Epithelial cell of proximal tubule (primary cell): ENCODE measurements around the gene KMT2B. TPM values are rescaled to one million over a fixed set of nuclear protein-coding genes. Genes with fewer than 3 reads are reported as not detected.

Experiments used
- DNase-seq: peaks from one replicate; pipeline ENCODE4 v3.0.0-alpha.2; 2011; ENCODE audit warnings: low read depth
- H3K4me3 ChIP-seq: 2 replicates; pipeline ENCODE4 v1.5.1; 2011; ENCODE audit warnings: low read depth, mild to moderate bottlenecking, low read length
- total RNA-seq: library from RNA; depleted of rRNA; stranded (reverse); fragments of >200 nt; gene quantifications from 2 replicates; pipeline ENCODE4 v1.2.3, GENCODE V29; 2015
- TF ChIP-seq, protein P1 (sequence below): conservative IDR thresholded peaks from 2 replicates; pipeline ENCODE4 v1.5.1; 2012; ENCODE audit warnings: low read depth, mild to moderate bottlenecking, low read length

The KMT2B gene
- total RNA-seq, 1 donor from 2014 or later: 20.2 TPM

DNA sequence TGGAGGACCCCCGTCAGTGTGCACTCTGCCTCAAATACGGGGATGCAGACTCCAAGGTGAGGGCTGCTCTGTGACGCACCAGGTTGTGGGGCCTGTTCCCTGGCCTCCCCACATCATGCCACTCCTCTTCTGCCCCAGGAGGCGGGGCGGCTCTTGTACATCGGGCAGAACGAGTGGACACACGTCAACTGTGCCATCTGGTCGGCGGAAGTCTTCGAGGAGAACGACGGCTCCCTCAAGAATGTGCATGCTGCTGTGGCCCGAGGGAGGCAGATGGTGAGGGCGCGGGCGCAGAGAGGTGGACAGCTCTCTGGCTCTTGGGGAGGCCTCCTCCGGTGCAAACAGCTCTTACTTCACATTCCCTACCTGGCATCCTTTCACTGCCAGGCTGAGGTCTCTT, 11.2 kb downstream of the KMT2B start:
- no peak overlapping the region for H3K4me3 ChIP-seq
- TF ChIP-seq, protein P1, sequence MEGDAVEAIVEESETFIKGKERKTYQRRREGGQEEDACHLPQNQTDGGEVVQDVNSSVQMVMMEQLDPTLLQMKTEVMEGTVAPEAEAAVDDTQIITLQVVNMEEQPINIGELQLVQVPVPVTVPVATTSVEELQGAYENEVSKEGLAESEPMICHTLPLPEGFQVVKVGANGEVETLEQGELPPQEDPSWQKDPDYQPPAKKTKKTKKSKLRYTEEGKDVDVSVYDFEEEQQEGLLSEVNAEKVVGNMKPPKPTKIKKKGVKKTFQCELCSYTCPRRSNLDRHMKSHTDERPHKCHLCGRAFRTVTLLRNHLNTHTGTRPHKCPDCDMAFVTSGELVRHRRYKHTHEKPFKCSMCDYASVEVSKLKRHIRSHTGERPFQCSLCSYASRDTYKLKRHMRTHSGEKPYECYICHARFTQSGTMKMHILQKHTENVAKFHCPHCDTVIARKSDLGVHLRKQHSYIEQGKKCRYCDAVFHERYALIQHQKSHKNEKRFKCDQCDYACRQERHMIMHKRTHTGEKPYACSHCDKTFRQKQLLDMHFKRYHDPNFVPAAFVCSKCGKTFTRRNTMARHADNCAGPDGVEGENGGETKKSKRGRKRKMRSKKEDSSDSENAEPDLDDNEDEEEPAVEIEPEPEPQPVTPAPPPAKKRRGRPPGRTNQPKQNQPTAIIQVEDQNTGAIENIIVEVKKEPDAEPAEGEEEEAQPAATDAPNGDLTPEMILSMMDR: no peak
- no peak for DNase-seq

DNA sequence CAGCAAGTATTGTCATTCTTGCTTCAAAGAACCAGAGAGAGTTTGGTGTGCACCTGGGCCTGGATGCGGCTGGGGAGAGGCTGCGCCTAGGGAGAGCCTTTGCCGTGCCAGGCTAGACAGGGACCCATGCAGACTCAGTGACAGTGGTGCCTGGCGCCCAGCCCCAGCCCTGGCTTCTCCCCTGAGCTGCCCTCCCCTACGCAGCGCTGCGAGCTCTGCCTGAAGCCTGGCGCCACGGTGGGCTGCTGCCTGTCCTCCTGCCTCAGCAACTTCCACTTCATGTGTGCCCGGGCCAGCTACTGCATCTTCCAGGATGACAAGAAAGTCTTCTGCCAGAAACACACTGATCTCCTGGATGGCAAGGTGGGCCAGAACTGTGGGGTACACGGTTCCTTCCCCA, 12.0 kb downstream of the KMT2B start:
- no peak for DNase-seq
- H3K4me3 ChIP-seq: no peak overlapping the region
- TF ChIP-seq, protein P1: no peak

DNA sequence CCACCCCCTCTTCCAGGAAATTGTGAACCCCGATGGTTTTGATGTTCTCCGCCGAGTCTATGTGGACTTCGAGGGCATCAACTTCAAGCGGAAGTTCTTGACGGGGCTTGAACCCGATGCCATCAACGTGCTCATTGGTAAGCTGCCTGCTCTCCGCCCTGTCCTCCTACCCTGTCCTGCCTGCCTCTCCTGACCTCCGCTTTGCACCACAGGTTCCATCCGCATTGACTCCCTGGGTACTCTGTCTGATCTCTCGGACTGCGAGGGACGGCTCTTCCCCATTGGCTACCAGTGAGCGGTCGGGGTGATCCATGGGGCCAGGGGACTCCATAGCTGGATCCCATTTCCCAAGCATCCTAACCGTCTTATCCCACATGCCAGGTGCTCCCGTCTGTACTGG, 12.5 kb downstream of the KMT2B start:
- H3K4me3 ChIP-seq: no peak overlapping the region
- DNase-seq: no peak

DNA sequence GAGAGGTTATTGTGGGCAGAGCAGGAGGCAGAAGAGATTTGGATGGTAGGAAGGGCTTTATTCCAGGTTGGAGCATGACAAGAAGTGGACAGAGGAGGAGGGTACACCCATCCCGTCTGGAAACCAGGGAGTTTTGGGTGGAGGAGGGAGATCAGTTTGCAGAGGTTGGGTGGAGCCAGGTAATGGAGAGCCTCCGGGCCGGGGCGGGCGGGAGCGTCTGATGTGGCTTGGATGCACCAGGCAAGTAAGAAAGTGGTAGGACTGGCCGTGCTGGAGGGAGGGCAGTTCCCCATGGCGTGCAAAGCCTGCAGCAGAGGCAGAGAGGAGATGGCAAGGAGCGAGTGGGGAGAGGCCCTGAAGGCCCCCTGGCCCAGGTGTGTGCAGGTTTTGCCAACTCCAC, 13.6 kb downstream of the KMT2B start:
- TF ChIP-seq, protein P1: no peak
- DNase-seq: no peak
- H3K4me3 ChIP-seq: no peak overlapping the region

More for the DNA sequence above, 12.5 kb downstream of the KMT2B start:
- TF ChIP-seq, protein P1: no peak

DNA sequence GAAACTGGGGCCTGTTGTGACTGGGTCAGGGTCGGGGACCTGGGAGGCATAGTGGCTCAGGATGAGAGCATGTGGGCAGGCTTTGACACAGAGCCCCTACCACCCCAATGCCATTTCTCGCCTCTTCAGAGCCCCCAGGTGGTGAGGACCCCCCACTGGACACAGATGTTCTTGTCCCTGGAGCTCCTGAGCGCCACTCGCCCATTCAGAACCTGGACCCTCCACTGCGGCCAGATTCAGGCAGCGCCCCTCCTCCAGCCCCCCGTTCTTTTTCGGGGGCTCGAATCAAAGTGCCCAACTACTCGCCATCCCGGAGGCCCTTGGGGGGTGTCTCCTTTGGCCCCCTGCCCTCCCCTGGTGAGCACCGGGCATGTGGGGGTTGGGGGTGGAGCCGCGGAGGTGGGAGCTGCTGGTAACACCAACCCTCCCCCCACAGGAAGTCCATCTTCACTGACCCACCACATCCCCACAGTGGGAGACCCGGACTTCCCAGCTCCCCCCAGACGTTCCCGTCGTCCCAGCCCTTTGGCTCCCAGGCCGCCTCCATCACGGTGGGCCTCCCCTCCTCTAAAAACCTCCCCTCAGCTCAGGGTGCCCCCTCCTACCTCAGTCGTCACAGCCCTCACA, 14.1 kb downstream of the KMT2B start:
- TF ChIP-seq, protein P1: no peak

DNA sequence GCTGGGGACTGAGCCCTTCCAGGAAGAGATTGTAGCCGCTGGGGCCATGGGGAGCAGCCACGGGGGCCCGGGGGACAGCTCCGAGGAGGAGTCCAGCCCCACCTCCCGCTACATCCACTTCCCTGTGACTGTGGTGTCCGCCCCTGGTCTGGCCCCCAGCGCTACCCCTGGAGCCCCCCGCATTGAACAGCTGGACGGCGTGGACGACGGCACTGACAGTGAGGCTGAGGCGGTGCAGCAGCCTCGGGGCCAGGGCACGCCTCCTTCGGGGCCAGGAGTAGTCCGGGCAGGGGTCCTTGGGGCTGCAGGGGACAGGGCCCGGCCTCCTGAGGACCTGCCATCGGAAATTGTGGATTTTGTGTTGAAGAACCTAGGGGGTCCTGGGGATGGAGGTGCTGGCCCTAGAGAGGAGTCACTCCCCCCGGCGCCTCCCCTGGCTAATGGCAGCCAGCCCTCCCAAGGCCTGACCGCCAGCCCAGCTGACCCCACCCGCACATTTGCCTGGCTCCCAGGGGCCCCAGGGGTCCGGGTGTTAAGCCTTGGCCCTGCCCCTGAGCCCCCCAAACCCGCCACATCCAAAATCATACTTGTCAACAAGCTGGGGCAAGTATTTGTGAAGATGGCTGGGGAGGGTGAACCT, 14.9 kb downstream of the KMT2B start:
- no peak for DNase-seq
- TF ChIP-seq, protein P1: no peak

More for the DNA sequence above, 14.1 kb downstream of the KMT2B start:
- H3K4me3 ChIP-seq: no peak overlapping the region
- no peak for DNase-seq

More for the DNA sequence above, 14.9 kb downstream of the KMT2B start:
- H3K4me3 ChIP-seq: no peak overlapping the region
